Measurements from ENCODE around the gene ELAVL3. TPM values are rescaled to one million over a fixed set of nuclear protein-coding genes. Genes with fewer than 3 reads are reported as not detected.
"Not testable (repeated sequence)": the region's sequence is repeated elsewhere in the genome, so short reads cannot be mapped to it uniquely, and the experiment has no call there.

The ELAVL3 gene
- total RNA-seq, 2 experiments from 2014 or later, result 0.66 TPM; not detected in 1

- peaks cover 8 to 9% of the 10 kb centered on the region in 2 experiments for H3K27me3 ChIP-seq (ENCODE audit: control insufficient read depth in 1 of 2, insufficient read depth in 2 of 2, low read length in 2 of 2)
- CTCF ChIA-PET, result interaction anchor here (0.7 kb wide), 1 partner anchor 14 kb away, joined by 4 read pairs; no protein-coding TSS in a partner anchor
- H3K4me3 Mint-ChIP-seq, result no peak overlapping the region
Measured at GRCh38 chr19:11408591-11408990, 72.3 kb downstream of the ELAVL3 start.

DNA sequence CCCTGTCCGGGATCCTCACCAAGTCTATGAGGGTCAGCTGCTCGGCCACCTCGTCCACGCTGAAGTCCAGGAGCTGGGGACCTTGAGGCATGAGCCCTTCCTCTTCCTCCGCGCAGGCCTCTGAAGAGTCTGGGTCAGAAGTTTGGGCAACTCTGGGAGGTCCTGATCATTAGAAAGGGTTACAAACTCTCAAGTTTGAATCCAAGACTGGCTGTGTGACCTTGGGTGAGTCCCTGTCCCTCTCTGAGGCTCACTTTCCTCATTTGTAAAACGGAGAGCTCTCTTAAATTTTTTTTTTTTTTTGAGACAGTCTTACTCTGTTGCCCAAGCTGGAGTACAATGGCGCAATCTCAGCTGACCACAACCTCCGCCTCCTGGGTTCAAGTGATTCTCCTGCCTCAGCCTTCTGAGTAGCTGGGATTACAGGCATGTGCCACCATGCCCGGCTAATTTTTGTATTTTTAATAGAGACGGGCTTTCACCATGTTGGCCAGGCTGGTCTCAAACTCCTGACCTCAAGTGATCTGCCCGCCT, 74.1 kb downstream of the ELAVL3 start:
- H3K9me3 ChIP-seq (ENCODE audit: control insufficient read depth in 1 of 2, insufficient read depth in 1 of 2, low read length in 2 of 2); ATAC-seq (ENCODE audit: poor library complexity); DNase-seq; H3K27ac ChIP-seq (ENCODE audit: low read depth in 1 of 2, low read length in 2 of 2); H3K27me3 ChIP-seq (ENCODE audit: control insufficient read depth in 1 of 2, insufficient read depth in 2 of 2, low read length in 2 of 2); H3K36me3 ChIP-seq (ENCODE audit: insufficient read depth, low read length); H3K4me1 Mint-ChIP-seq (ENCODE audit: low read depth); H3K36me3 Mint-ChIP-seq (ENCODE audit: low read depth); H3K4me3 ChIP-seq (ENCODE audit: low read length); H3K9me3 Mint-ChIP-seq; H3K4me1 ChIP-seq (ENCODE audit: insufficient read depth, low read length); H3K4me3 Mint-ChIP-seq; H3K27ac Mint-ChIP-seq: not testable (repeated sequence)
- ChIA-PET CTCF (interaction anchor here (2.9 kb wide), 1 partner anchor 26 kb away, joined by 17 read pairs; no protein-coding TSS in a partner anchor), POLR2A (interaction anchor here (2.3 kb wide), 1 partner anchor 32 kb away, joined by 12 read pairs; no protein-coding TSS in a partner anchor)
- intact Hi-C loops (cut with DNase I, micrococcal nuclease), result loop anchor here in 1 of 2 experiments (2.0 kb wide), 1 partner anchor 24 kb away; no protein-coding TSS in a partner anchor
- H3K27me3 Mint-ChIP-seq, result peaks cover 35% of the 10 kb centered on the region

More at GRCh38 chr19:11408591-11408990, 72.3 kb downstream of the ELAVL3 start:
- POLR2A ChIA-PET, result no interaction called here
- Mint-ChIP-seq H3K9me3 (no peaks in the 10 kb centered on the region), H3K27me3 (peaks cover 38% of the 10 kb centered on the region), H3K36me3 (ENCODE audit: low read depth) (no peaks in the 10 kb centered on the region), H3K27ac (no peak overlapping the region), H3K4me1 (ENCODE audit: low read depth) (no peaks in the 10 kb centered on the region)
- no peak overlapping the region for H3K27ac ChIP-seq (ENCODE audit: low read depth in 1 of 2, low read length in 2 of 2)
- no peak for ATAC-seq (ENCODE audit: poor library complexity)
- H3K4me3 ChIP-seq (ENCODE audit: low read length), result no peak overlapping the region
- peaks cover 0 to 4% of the 10 kb centered on the region in 2 experiments for H3K9me3 ChIP-seq (ENCODE audit: control insufficient read depth in 1 of 2, insufficient read depth in 1 of 2, low read length in 2 of 2)
- peaks cover 6% of the 10 kb centered on the region for H3K4me1 ChIP-seq (ENCODE audit: insufficient read depth, low read length)
- no peak for DNase-seq
- intact Hi-C loops (cut with DNase I, micrococcal nuclease), result no loop called here
- TF ChIP-seq, protein P1, sequence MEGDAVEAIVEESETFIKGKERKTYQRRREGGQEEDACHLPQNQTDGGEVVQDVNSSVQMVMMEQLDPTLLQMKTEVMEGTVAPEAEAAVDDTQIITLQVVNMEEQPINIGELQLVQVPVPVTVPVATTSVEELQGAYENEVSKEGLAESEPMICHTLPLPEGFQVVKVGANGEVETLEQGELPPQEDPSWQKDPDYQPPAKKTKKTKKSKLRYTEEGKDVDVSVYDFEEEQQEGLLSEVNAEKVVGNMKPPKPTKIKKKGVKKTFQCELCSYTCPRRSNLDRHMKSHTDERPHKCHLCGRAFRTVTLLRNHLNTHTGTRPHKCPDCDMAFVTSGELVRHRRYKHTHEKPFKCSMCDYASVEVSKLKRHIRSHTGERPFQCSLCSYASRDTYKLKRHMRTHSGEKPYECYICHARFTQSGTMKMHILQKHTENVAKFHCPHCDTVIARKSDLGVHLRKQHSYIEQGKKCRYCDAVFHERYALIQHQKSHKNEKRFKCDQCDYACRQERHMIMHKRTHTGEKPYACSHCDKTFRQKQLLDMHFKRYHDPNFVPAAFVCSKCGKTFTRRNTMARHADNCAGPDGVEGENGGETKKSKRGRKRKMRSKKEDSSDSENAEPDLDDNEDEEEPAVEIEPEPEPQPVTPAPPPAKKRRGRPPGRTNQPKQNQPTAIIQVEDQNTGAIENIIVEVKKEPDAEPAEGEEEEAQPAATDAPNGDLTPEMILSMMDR (IDR thresholded peaks at IDR 0.05), result no peak
- H3K36me3 ChIP-seq (ENCODE audit: insufficient read depth, low read length), result no peaks in the 10 kb centered on the region

DNA sequence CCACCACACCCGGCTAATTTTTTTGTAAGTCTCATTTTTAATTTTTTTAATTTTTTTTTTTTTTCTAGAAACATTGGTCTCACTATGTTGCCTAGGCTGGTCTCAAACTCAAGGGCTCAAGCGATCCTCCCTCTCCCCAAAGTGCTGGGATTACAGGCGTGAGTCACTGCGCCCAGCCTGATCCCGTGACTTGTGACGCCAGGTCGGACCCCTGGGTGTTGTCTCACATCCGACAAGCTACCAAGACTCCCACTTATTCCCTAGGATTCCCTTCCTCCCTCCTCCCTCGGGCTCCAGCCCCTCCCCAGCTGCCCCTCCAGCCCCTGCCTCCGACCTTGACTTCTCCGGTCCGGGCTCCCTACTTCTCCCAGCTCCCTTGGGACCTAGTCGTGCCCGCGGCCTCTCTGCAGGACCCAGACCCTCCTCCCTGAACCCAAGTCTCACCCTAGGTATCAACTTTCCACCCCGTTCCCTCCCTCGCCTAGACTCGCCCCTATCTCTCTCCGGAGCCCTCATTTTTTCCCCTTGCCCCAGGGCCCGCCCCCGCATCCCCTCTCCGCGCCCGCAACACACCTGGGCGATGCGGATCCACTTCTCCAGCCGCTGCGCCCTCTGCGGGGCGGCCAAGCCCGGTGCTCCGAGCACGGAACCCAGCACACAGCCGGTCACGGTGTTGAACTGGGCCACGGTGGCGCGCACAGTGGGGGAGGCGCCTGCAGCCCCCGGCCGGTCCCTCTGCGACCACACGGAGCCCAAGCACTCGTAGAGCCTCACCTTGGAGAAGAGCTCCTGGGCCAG, 74.8 kb downstream of the ELAVL3 start:
- Histone ChIP-seq H3K9me3 (ENCODE audit: control insufficient read depth in 1 of 2, insufficient read depth in 1 of 2, low read length in 2 of 2) (peaks cover 0 to 4% of the 10 kb centered on the region in 2 experiments), H3K4me3 (ENCODE audit: low read length) (no peak overlapping the region), H3K27ac (ENCODE audit: low read depth in 1 of 2, low read length in 2 of 2) (no peak overlapping the region), H3K4me1 (ENCODE audit: insufficient read depth, low read length) (peaks cover 6% of the 10 kb centered on the region), H3K27me3 (ENCODE audit: control insufficient read depth in 1 of 2, insufficient read depth in 2 of 2, low read length in 2 of 2) (peaks cover 5 to 9% of the 10 kb centered on the region in 2 experiments), H3K36me3 (ENCODE audit: insufficient read depth, low read length) (no peaks in the 10 kb centered on the region)
- intact Hi-C loops (cut with DNase I, micrococcal nuclease), result loop anchor here in 1 of 2 experiments (2.0 kb wide), 1 partner anchor 23 kb away; no protein-coding TSS in a partner anchor
- ChIA-PET CTCF (interaction anchor here (2.9 kb wide), 1 partner anchor 25 kb away, joined by 17 read pairs; no protein-coding TSS in a partner anchor), POLR2A (interaction anchor here (2.3 kb wide), 1 partner anchor 31 kb away, joined by 12 read pairs; no protein-coding TSS in a partner anchor)
- Mint-ChIP-seq H3K9me3 (no peaks in the 10 kb centered on the region), H3K27ac (no peak overlapping the region), H3K4me1 (ENCODE audit: low read depth) (no peaks in the 10 kb centered on the region), H3K27me3 (peaks cover 32% of the 10 kb centered on the region), H3K4me3 (no peak overlapping the region), H3K36me3 (ENCODE audit: low read depth) (no peaks in the 10 kb centered on the region)
- ATAC-seq (ENCODE audit: poor library complexity), result peak; percentile 66
- TF ChIP-seq, protein P1 (IDR thresholded peaks at IDR 0.05), result no peak
- DNase-seq, result peak in 7 of 14 experiments; percentile 17 to 59 (median 43)
